Measurements from ENCODE around the gene KLRG1. TPM values are rescaled to one million over a fixed set of nuclear protein-coding genes. Genes with fewer than 3 reads are reported as not detected.

The KLRG1 gene
- total RNA-seq, 1 donor from 2014 or later: 7.9 TPM

Other genes with a start within 250 kb of the KLRG1 start
- 0.98 TPM for gene A2ML1, start 166.9 kb upstream of the KLRG1 start, total RNA-seq
- 34.9 TPM for gene PHC1, start 75.0 kb upstream of the KLRG1 start, total RNA-seq
- gene M6PR, start 39.9 kb upstream of the KLRG1 start, total RNA-seq: 59.7 TPM
- gene A2M, start 126.4 kb downstream of the KLRG1 start, total RNA-seq: 37.6 TPM
- gene PZP, start 218.8 kb downstream of the KLRG1 start, total RNA-seq: under 0.01 TPM

Data from temporal lobe (tissue), 1 donor.